Measurements from ENCODE around the gene IFNL4. TPM values are rescaled to one million over a fixed set of nuclear protein-coding genes. Genes with fewer than 3 reads are reported as not detected.
A peak's percentile ranks its signal among the peaks of the same experiment; 100 is the strongest.

The IFNL4 gene
- total and polyA plus RNA-seq, 8 donors = 0.09 TPM; not detected in 7

DNA sequence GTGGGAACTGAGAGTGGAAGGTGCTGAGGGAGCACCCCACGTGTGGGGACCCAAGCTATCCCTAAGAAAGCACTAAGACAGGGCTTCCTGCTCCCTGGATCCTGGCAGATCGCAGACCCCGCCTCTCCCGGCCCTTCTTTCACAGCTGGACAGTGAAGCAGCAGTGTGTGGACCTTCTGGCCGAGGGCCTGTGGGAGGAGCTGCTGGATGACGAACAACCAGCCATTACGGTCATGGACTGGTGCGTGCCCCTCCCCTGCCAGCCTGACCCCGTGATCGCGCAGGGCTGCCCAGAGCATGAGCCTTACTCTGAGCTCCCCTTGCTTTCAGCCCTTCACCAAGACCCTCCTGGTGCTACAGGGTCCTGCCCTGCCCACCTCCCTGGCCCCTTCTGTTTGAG, 49.6 kb downstream of the IFNL4 start:
- FAIRE-seq = no peak
- Histone ChIP-seq H3K27me3 (no peaks in the 10 kb centered on the region), H3K9me3 (no peaks in the 10 kb centered on the region), H3K27ac (peak overlapping the region; percentile 46 to 89 (median 62)), H3K36me3 (no peaks in the 10 kb centered on the region), H3K4me1 (peaks cover 7 to 19% (median 7%) of the 10 kb centered on the region in 3 donors), H3K4me3 (no peak overlapping the region)
- intact Hi-C loops (cut with DNase I) = no loop called here
- TF ChIP-seq, protein P1, sequence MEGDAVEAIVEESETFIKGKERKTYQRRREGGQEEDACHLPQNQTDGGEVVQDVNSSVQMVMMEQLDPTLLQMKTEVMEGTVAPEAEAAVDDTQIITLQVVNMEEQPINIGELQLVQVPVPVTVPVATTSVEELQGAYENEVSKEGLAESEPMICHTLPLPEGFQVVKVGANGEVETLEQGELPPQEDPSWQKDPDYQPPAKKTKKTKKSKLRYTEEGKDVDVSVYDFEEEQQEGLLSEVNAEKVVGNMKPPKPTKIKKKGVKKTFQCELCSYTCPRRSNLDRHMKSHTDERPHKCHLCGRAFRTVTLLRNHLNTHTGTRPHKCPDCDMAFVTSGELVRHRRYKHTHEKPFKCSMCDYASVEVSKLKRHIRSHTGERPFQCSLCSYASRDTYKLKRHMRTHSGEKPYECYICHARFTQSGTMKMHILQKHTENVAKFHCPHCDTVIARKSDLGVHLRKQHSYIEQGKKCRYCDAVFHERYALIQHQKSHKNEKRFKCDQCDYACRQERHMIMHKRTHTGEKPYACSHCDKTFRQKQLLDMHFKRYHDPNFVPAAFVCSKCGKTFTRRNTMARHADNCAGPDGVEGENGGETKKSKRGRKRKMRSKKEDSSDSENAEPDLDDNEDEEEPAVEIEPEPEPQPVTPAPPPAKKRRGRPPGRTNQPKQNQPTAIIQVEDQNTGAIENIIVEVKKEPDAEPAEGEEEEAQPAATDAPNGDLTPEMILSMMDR (IDR thresholded peaks at IDR 0.05) = no peak
- 30 to 34% methylated on average over 11 of the region's 11 CpGs for WGBS, 2 donors
- peak; percentile 81 to 95 (median 93) for DNase-seq
- peak; percentile 65 to 81 (median 68) for ATAC-seq

DNA sequence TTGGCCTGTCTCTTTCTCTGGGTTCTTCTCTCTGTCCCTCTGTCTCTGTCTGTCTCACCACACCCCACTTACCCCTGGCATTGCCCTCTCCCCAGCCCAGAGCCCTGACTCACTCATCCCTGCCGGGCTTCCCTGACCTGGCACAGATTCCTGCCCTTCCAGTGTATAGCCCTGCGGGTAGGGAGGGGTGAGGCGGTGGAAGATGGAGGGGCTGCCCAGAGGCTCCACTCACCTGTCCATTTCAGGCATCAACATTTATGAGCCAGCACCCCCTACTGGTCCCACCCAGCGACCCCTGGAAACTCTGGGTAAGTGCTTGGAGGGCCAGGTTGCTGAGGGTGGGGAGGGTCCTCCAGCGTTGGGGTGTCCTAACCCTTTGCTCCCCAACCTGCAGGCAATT, 50.8 kb downstream of the IFNL4 start:
- Histone ChIP-seq H3K27ac (peak overlapping the region in 3 of 4 donors; percentile 61 to 89 (median 62)), H3K9me3 (no peaks in the 10 kb centered on the region), H3K4me1 (peaks cover 7 to 24% (median 10%) of the 10 kb centered on the region in 3 donors), H3K4me3 (no peak overlapping the region), H3K36me3 (no peaks in the 10 kb centered on the region), H3K27me3 (no peaks in the 10 kb centered on the region)
- no peak for ATAC-seq
- intact Hi-C loops (cut with DNase I) = no loop called here
- no peak for FAIRE-seq
- TF ChIP-seq, protein P1 (IDR thresholded peaks at IDR 0.05) = no peak
- peak in 5 of 6 donors; percentile 48 to 75 (median 59) for DNase-seq
- WGBS, 2 donors = 19 to 24% methylated on average over 5 of the region's 5 CpGs

DNA sequence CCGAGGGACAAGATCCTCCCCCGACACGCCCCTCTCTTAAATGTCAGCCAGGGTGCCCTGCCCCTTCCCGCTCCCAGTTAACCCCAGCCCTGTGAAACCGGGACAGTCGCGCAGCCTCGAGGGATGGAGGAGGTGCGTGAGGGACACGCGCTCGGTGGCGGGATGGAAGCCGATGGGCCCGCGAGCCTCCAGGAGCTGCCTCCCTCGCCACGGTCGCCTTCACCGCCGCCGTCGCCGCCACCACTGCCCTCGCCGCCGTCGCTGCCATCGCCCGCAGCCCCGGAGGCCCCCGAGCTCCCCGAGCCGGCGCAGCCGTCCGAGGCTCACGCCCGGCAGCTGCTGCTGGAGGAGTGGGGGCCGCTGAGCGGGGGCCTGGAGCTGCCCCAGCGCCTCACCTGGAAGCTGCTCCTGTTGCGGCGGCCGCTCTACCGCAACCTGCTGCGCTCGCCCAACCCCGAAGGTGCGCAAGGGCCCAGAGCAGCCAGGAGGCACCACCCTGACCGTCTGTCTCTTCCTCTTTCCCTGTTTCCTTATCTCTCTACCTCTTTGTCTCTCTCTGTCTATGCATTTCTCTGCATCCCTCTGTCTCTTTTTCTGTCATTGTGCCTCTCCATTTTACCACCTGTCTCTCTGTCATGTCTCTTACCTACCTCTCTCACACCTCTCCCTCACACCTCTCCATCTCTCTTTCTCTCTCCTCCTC, 51.6 kb downstream of the IFNL4 start, which contains the start of gene NCCRP1:
TSS of gene NCCRP1 (plus strand) at position 105 of the 703 bp plus-strand sequence. CDS start at position 124, 19 bp downstream.
- intact Hi-C loops (cut with DNase I) = no loop called here
- H3K4me1 ChIP-seq = peaks cover 7 to 24% (median 10%) of the 10 kb centered on the region in 3 donors
- H3K27me3 ChIP-seq = no peaks in the 10 kb centered on the region
- H3K27ac ChIP-seq = peak within 1 kb of the TSS; percentile 38 to 60 (median 54)
- TF ChIP-seq, protein P1 (IDR thresholded peaks at IDR 0.05) = no peak
- H3K4me3 ChIP-seq = peak within 1 kb of the TSS in 1 of 4 donors; percentile 32
- H3K9me3 ChIP-seq = no peaks in the 10 kb centered on the region
- 5 to 6% methylated on average over 47 to 51 of the region's 51 CpGs for WGBS, 2 donors
- ATAC-seq (no peak), FAIRE-seq (no peak), DNase-seq (peak; percentile 48 to 83 (median 66))
- H3K36me3 ChIP-seq = no peaks in the 10 kb centered on the region

DNA sequence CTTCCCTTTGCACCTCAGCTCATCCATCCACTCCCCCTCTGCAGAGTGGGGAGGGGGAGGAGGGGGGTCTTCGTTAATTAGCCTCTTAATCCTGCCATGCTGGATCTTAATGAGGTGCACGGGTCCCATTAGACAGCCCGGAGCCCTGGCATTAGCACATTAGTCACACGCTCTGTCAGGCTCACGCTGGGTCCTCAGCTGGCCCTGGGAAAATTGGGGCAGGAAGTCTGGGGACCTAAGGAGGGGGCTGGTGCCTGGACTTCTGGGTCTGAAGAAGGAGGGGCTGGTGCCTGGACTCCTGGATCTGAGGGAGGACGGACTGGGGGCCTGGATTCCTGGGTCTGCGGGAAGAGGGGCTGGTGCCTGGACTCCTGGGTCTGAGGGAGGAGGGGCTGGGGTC, 52.3 kb downstream of the IFNL4 start:
- Histone ChIP-seq H3K27me3 (no peaks in the 10 kb centered on the region), H3K4me3 (no peak overlapping the region), H3K9me3 (no peaks in the 10 kb centered on the region), H3K36me3 (no peaks in the 10 kb centered on the region), H3K4me1 (peaks cover 7 to 24% (median 10%) of the 10 kb centered on the region in 3 donors), H3K27ac (peak overlapping the region in 3 of 4 donors; percentile 50 to 60 (median 58))
- intact Hi-C loops (cut with DNase I) = no loop called here
- FAIRE-seq (no peak), DNase-seq (peak in 2 of 6 donors; percentile 33 to 62), ATAC-seq (no peak)
- TF ChIP-seq, protein P1 (IDR thresholded peaks at IDR 0.05) = no peak
- 12 to 16% methylated on average over 7 of the region's 7 CpGs for WGBS, 2 donors

Other genes starting within 250 kb of the IFNL4 start
- 1 to 10 TPM; 2.2 to 5.5 (median 4.3) TPM for gene FBXO27, start 216.3 kb downstream of the IFNL4 start, total RNA-seq
- 1 to 10 TPM; 1.0 to 2.6 TPM for gene FBXO27, start 216.3 kb downstream of the IFNL4 start, polyA plus RNA-seq
- under 1 TPM in 1 of 6 donors, not detected in 5; 0.09 TPM for gene ACP7, start 164.5 kb downstream of the IFNL4 start, total RNA-seq
- gene ACP7, start 164.5 kb downstream of the IFNL4 start, polyA plus RNA-seq = under 1 TPM; 0.11 to 0.42 TPM
- gene PAK4, start 123.1 kb downstream of the IFNL4 start, total RNA-seq = 10 to 100 TPM; 19.4 to 37.2 (median 28.5) TPM
- gene PAK4, start 123.1 kb downstream of the IFNL4 start, polyA plus RNA-seq = 10 to 100 TPM; 29.9 to 38.4 TPM
- 1 to 10 TPM; 1.6 to 8.5 (median 4.1) TPM for gene NCCRP1, start 51.9 kb downstream of the IFNL4 start, total RNA-seq
- gene NCCRP1, start 51.9 kb downstream of the IFNL4 start, polyA plus RNA-seq = 1 to 10 TPM in 1 of 2 donors, under 1 TPM in 1; 0.96 to 1.7 TPM
- 1,000 to 10,000 TPM; 1,282 to 3,883 (median 2,778) TPM for gene SYCN, start 44.6 kb downstream of the IFNL4 start, total RNA-seq
- 1,000 to 10,000 TPM; 1,825 to 2,558 TPM for gene SYCN, start 44.6 kb downstream of the IFNL4 start, polyA plus RNA-seq
- gene IFNL3, start 3.9 kb downstream of the IFNL4 start, total RNA-seq = not detected
- gene IFNL3, start 3.9 kb downstream of the IFNL4 start, polyA plus RNA-seq = not detected
- gene IFNL2, start 19.5 kb upstream of the IFNL4 start, total RNA-seq = not detected
- not detected for gene IFNL2, start 19.5 kb upstream of the IFNL4 start, polyA plus RNA-seq
- not detected for gene IFNL1, start 47.6 kb upstream of the IFNL4 start, total RNA-seq
- not detected for gene IFNL1, start 47.6 kb upstream of the IFNL4 start, polyA plus RNA-seq
- gene LRFN1, start 72.0 kb upstream of the IFNL4 start, total RNA-seq = 1 to 10 TPM; 1.7 to 2.3 (median 2.2) TPM
- 1 to 10 TPM in 1 of 2 donors, under 1 TPM in 1; 0.77 to 1.6 TPM for gene LRFN1, start 72.0 kb upstream of the IFNL4 start, polyA plus RNA-seq
- 10 to 100 TPM in 2 of 6 donors, 1 to 10 TPM in 4; 1.7 to 17.3 (median 5.9) TPM for gene GMFG, start 87.2 kb upstream of the IFNL4 start, total RNA-seq
- 10 to 100 TPM; 16.1 to 17.3 TPM for gene GMFG, start 87.2 kb upstream of the IFNL4 start, polyA plus RNA-seq
- 10 to 100 TPM; 24.1 to 46.4 (median 30.8) TPM for gene SAMD4B, start 93.6 kb upstream of the IFNL4 start, total RNA-seq
- gene SAMD4B, start 93.6 kb upstream of the IFNL4 start, polyA plus RNA-seq = 100 to 1,000 TPM; 103 to 106 TPM
- gene PAF1, start 142.2 kb upstream of the IFNL4 start, total RNA-seq = 10 to 100 TPM; 11.3 to 17.7 (median 14.6) TPM
- gene PAF1, start 142.2 kb upstream of the IFNL4 start, polyA plus RNA-seq = 10 to 100 TPM; 28.1 to 41.1 TPM
- 10 to 100 TPM; 15.2 to 23.9 (median 17.5) TPM for gene MED29, start 142.5 kb upstream of the IFNL4 start, total RNA-seq
- gene MED29, start 142.5 kb upstream of the IFNL4 start, polyA plus RNA-seq = 10 to 100 TPM; 13.2 to 21.0 TPM
- gene ZFP36, start 158.0 kb upstream of the IFNL4 start, total RNA-seq = 10 to 100 TPM; 20.2 to 45.6 (median 31.9) TPM
- gene ZFP36, start 158.0 kb upstream of the IFNL4 start, polyA plus RNA-seq = 100 to 1,000 TPM; 104 to 151 TPM
- 10 to 100 TPM in 1 of 6 donors, 1 to 10 TPM in 5; 3.1 to 15.0 (median 7.8) TPM for gene PLEKHG2, start 163.8 kb upstream of the IFNL4 start, total RNA-seq
- gene PLEKHG2, start 163.8 kb upstream of the IFNL4 start, polyA plus RNA-seq = 10 to 100 TPM in 1 of 2 donors, 1 to 10 TPM in 1; 6.8 to 12.8 TPM
- 1,000 to 10,000 TPM in 5 of 6 donors, 100 to 1,000 TPM in 1; 920 to 1,759 (median 1,167) TPM for gene RPS16, start 187.1 kb upstream of the IFNL4 start, total RNA-seq
- 1,000 to 10,000 TPM; 1,276 to 1,384 TPM for gene RPS16, start 187.1 kb upstream of the IFNL4 start, polyA plus RNA-seq
- gene SUPT5H, start 196.7 kb upstream of the IFNL4 start, total RNA-seq = 10 to 100 TPM; 49.3 to 69.6 (median 54.0) TPM
- 100 to 1,000 TPM; 172 to 229 TPM for gene SUPT5H, start 196.7 kb upstream of the IFNL4 start, polyA plus RNA-seq
- 10 to 100 TPM; 15.2 to 27.5 (median 21.3) TPM for gene TIMM50, start 232.0 kb upstream of the IFNL4 start, total RNA-seq
- gene TIMM50, start 232.0 kb upstream of the IFNL4 start, polyA plus RNA-seq = 10 to 100 TPM; 38.6 to 40.4 TPM